Measurements from ENCODE around the gene NRIP1. TPM values are rescaled to one million over a fixed set of nuclear protein-coding genes. Genes with fewer than 3 reads are reported as not detected.

Gene NRIP1
- polyA plus RNA-seq, 3 donors, result 4.3 to 28.2 (median 23.5) TPM

DNA sequence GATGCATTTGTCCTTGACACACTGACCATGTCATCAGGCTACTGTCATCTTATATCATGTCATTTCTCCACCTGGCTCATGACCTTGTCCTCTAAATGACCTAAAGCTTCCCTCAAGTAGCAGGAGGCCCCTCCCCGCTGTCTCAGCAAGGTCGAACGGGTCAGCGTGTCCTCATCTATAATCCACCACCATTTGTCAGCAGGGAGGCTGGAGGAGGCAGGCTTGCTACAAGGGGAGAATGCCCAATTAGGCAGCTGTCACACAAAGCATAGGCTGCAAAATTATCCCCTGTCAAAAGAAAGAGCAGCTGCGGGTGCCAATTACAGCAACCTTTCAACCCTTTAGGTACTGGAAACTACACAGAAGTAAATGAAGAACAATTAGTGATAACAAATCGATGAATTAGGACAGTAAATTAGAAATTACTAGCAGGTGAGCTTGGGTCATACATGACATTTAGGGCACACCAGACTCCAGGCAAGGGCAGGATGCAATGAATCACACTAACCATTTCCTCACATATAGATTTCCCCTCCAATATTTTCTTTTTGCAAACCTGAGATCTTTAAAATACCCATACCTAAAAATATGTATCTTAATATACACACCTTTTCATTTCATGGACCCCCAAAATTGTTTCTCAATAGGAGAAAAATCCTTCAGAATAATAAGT lies 61.2 kb downstream of the NRIP1 start:
- Histone ChIP-seq H3K36me3 (replicated peaks in 1 of 2; ENCODE audit: control insufficient read depth in 1 of 2, insufficient read depth in 2 of 2, low read length in 2 of 2) (peaks cover 8 to 38% of the 10 kb centered on the region in 2 donors), H3K9ac (ENCODE audit: insufficient read depth, low read length, poor library complexity, severe bottlenecking) (no peak overlapping the region), H2AFZ (ENCODE audit: insufficient read depth, low read depth, low read length, poor library complexity, severe bottlenecking) (no peak overlapping the region), H3K4me3 (replicated peaks in 1 of 3; ENCODE audit: low read depth in 2 of 3, low read length in 3 of 3) (no peak overlapping the region), H3K9me3 (replicated peaks in 1 of 2; ENCODE audit: control insufficient read depth in 1 of 2, insufficient read depth in 1 of 2, low read length in 2 of 2) (no peaks in the 10 kb centered on the region), H3K27ac (ENCODE audit: low read depth in 1 of 2, low read length in 2 of 2) (no peak overlapping the region), H3K4me2 (replicated peaks; ENCODE audit: extremely low read depth, low read length, poor library complexity, severe bottlenecking) (no peak overlapping the region), H4K20me1 (ENCODE audit: insufficient read depth, low read length) (peaks cover 99% of the 10 kb centered on the region), H3K4me1 (ENCODE audit: control insufficient read depth in 1 of 2, insufficient read depth in 2 of 2, low read length in 2 of 2) (no peaks in the 10 kb centered on the region), H3K27me3 (ENCODE audit: control insufficient read depth in 2 of 2, insufficient read depth in 2 of 2, low read length in 2 of 2) (no peaks in the 10 kb centered on the region), H3K79me2 (ENCODE audit: insufficient read depth, low read length) (peaks cover 97% of the 10 kb centered on the region)
- H3K27me3 Mint-ChIP-seq (ENCODE audit: low read depth in 3 of 3), result no peaks in the 10 kb centered on the region
- no peaks in the 10 kb centered on the region for H3K9me3 Mint-ChIP-seq
- peaks cover 22% of the 10 kb centered on the region for H3K4me1 Mint-ChIP-seq
- DNase-seq, result no peak
- TF ChIP-seq, protein P1, sequence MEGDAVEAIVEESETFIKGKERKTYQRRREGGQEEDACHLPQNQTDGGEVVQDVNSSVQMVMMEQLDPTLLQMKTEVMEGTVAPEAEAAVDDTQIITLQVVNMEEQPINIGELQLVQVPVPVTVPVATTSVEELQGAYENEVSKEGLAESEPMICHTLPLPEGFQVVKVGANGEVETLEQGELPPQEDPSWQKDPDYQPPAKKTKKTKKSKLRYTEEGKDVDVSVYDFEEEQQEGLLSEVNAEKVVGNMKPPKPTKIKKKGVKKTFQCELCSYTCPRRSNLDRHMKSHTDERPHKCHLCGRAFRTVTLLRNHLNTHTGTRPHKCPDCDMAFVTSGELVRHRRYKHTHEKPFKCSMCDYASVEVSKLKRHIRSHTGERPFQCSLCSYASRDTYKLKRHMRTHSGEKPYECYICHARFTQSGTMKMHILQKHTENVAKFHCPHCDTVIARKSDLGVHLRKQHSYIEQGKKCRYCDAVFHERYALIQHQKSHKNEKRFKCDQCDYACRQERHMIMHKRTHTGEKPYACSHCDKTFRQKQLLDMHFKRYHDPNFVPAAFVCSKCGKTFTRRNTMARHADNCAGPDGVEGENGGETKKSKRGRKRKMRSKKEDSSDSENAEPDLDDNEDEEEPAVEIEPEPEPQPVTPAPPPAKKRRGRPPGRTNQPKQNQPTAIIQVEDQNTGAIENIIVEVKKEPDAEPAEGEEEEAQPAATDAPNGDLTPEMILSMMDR (IDR thresholded peaks at IDR 0.05), result no peak
- peaks cover 28 to 43% of the 10 kb centered on the region in 2 donors for H3K36me3 Mint-ChIP-seq
- WGBS (ENCODE audit: insufficient coverage), result no CpG with 5 or more reads among the region's 6 CpGs
- intact Hi-C loops (cut with micrococcal nuclease), result no loop called here
- no peak overlapping the region for H3K4me3 Mint-ChIP-seq
- peak overlapping the region in 1 of 7 donors; percentile 73 for H3K27ac Mint-ChIP-seq

DNA sequence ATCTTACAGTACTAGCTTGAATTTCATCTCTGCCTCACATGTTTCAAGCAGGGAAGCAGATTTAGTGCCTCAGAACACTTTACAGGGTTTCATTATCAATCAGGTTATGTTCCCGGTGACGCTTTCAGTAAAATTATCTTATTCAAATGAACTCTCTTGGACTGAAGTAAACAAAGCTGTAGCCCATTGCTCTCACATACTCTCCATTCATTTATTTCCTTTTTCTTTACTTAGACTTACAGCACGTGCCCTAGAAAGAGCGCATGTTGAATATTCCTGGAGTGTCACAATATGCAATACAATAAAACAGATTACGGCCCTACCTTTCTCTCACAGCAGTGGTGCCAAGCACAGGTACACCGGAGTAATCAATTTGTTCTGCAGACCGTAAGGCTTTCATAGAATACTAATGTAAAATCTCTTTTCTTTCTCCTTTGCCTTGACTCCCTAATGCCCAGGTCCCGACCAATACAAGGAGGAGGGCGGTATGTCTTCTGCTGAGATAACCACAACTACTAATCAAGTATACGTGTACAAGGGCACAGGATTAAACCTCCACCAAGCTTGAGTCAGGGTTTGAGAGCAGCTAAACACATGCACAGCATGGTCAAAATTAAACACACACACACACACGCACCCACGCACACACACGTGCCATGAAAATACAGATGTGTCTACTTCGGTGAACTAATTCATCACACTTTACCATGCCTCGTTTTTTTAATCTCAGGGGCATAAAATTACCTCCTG lies 62.8 kb downstream of the NRIP1 start:
- H3K9me3 ChIP-seq (replicated peaks in 1 of 2; ENCODE audit: control insufficient read depth in 1 of 2, insufficient read depth in 1 of 2, low read length in 2 of 2), result no peaks in the 10 kb centered on the region
- H3K27ac Mint-ChIP-seq, result peak overlapping the region in 2 of 7 donors; percentile 20 to 43
- peaks cover 97% of the 10 kb centered on the region for H4K20me1 ChIP-seq (ENCODE audit: insufficient read depth, low read length)
- intact Hi-C loops (cut with micrococcal nuclease), result no loop called here
- no peaks in the 10 kb centered on the region for H3K9me3 Mint-ChIP-seq
- H3K4me1 ChIP-seq (ENCODE audit: control insufficient read depth in 1 of 2, insufficient read depth in 2 of 2, low read length in 2 of 2), result no peaks in the 10 kb centered on the region
- no peaks in the 10 kb centered on the region for H3K27me3 ChIP-seq (ENCODE audit: control insufficient read depth in 2 of 2, insufficient read depth in 2 of 2, low read length in 2 of 2)
- H3K79me2 ChIP-seq (ENCODE audit: insufficient read depth, low read length), result peaks cover 96% of the 10 kb centered on the region
- H3K36me3 ChIP-seq (replicated peaks in 1 of 2; ENCODE audit: control insufficient read depth in 1 of 2, insufficient read depth in 2 of 2, low read length in 2 of 2), result peaks cover 8 to 27% of the 10 kb centered on the region in 2 donors
- no peaks in the 10 kb centered on the region for H3K27me3 Mint-ChIP-seq (ENCODE audit: low read depth in 3 of 3)
- no peak overlapping the region for H3K4me3 ChIP-seq (replicated peaks in 1 of 3; ENCODE audit: low read depth in 2 of 3, low read length in 3 of 3)
- DNase-seq, result no peak
- no peak overlapping the region for H3K4me3 Mint-ChIP-seq
- H3K4me2 ChIP-seq (replicated peaks; ENCODE audit: extremely low read depth, low read length, poor library complexity, severe bottlenecking), result no peak overlapping the region
- WGBS (ENCODE audit: insufficient coverage), result 89% methylated on average over 9 of the region's 15 CpGs
- H3K4me1 Mint-ChIP-seq, result peaks cover 24% of the 10 kb centered on the region
- H2AFZ ChIP-seq (ENCODE audit: insufficient read depth, low read depth, low read length, poor library complexity, severe bottlenecking), result no peak overlapping the region
- no peak overlapping the region for H3K9ac ChIP-seq (ENCODE audit: insufficient read depth, low read length, poor library complexity, severe bottlenecking)
- no peak overlapping the region for H3K27ac ChIP-seq (ENCODE audit: low read depth in 1 of 2, low read length in 2 of 2)
- H3K36me3 Mint-ChIP-seq, result peaks cover 20 to 37% of the 10 kb centered on the region in 2 donors
- TF ChIP-seq, protein P1 (IDR thresholded peaks at IDR 0.05), result no peak

All from CD14-positive monocyte (primary cell).